Stimulated activated CD4-positive, alpha-beta T cell treated with anti-CD3 and anti-CD28 coated beads, Interleukin-2, amount 100 ng/mL, for 24 hours (primary cell): Measurements from ENCODE around the gene TNFAIP2.
"Not testable (repeated sequence)": the region's sequence is repeated elsewhere in the genome, so short reads cannot be mapped to it uniquely, and the experiment has no call there.

ENCODE experiments used
- DNase-seq, 2 donors: peaks; one replicate each; pipeline ENCODE4 v3.0.0-alpha.2; 2020

Gene TNFAIP2

GRCh38 chr14:103136388-103137271 lies 13.4 kb downstream of the TNFAIP2 start:
- DNase-seq: no peak

- DNase-seq: no peak
Measured at GRCh38 chr14:103137689-103138300, 14.5 kb downstream of the TNFAIP2 start.

GRCh38 chr14:103138301-103139131 lies 15.3 kb downstream of the TNFAIP2 start:
- no peak for DNase-seq

- DNase-seq: no peak
Measured at GRCh38 chr14:103139132-103140025, 16.1 kb downstream of the TNFAIP2 start.

DNA sequence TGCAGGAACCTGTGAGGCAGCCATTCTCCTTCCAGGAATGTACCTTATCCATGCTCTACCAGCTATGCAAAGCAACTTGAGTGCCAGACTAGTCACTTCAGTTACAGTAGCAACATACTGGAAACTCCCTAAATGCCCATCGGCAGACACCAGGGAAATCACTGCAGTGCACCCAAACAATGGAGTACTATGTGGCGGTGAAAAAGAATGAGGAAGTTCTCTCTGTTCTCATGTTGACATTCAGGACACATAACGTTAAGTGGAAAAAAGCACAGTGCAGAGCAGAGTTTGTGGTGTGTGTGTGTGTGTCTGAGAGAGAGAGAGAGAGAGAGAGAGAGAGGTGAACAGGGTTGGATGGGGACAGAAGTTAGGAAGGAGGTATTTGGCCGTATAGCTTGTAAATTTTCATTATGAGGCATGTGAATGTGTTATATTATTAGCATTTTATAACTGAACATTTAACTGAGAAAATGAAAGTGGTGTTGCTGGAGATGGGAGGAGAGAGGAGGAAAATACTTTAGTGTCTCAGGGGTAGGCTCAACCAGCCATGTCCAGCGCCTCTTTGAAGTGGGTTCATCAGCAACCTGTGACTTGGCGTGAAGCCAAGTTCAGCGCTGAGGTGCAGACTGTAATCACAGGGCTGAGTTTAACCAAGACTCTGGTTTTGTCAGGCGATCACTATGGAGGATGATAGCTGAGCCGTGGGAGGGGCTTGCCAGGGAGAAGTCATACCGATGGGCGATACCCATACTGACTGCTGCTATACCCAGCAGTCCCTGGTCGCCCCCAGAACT lies 17.3 kb downstream of the TNFAIP2 start:
- DNase-seq: no peak

GRCh38 chr14:103141117-103141796 lies 18.0 kb downstream of the TNFAIP2 start:
- DNase-seq: peak; percentile 26 to 46

DNA sequence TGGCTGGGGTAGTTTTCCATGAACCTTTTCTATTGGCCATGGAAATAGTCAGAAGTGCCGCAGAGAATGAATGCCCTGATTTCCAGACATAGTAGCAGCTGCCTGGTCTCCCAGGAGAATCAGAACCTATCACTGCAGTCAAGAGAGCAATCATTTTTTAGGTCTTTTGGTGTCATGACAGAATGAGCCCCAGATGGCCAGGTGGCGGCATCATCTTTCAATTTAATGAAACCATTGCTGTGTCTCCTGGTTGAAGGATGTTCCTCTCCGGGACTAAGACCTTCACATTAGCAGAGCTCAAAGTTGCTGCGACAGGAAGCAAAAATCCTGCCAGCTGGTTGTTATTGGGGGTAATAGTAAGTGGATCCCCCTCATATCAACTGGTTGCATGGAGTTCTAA lies 18.8 kb downstream of the TNFAIP2 start:
- DNase-seq: no peak

GRCh38 chr14:103142721-103143302 lies 19.6 kb downstream of the TNFAIP2 start:
- DNase-seq: no peak

- DNase-seq: no peak
Measured at GRCh38 chr14:103143506-103143905, 20.2 kb downstream of the TNFAIP2 start.

DNA sequence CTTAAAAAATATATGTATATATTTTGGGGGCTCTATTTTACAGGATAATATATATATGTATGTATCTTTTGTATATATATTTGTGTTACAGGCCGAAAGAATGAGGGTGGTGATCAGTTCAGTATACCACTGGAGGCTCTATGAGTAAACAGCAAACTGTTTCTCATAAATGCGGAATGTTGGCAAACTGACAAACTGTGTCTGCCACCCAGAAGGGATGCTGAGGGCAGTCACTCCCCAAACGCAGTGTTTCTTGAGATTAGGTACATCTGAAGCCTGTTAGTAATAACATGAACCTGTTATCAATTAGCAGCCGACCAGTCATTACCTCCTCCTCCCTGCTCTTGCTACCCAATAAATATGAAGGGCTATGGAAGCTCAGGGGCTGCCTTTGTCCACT lies 20.8 kb downstream of the TNFAIP2 start:
- no peak for DNase-seq

GRCh38 chr14:103146141-103146709 lies 23.0 kb downstream of the TNFAIP2 start:
- DNase-seq: no peak

- no peak for DNase-seq
Measured at GRCh38 chr14:103149351-103150237, 26.3 kb downstream of the TNFAIP2 start.

DNA sequence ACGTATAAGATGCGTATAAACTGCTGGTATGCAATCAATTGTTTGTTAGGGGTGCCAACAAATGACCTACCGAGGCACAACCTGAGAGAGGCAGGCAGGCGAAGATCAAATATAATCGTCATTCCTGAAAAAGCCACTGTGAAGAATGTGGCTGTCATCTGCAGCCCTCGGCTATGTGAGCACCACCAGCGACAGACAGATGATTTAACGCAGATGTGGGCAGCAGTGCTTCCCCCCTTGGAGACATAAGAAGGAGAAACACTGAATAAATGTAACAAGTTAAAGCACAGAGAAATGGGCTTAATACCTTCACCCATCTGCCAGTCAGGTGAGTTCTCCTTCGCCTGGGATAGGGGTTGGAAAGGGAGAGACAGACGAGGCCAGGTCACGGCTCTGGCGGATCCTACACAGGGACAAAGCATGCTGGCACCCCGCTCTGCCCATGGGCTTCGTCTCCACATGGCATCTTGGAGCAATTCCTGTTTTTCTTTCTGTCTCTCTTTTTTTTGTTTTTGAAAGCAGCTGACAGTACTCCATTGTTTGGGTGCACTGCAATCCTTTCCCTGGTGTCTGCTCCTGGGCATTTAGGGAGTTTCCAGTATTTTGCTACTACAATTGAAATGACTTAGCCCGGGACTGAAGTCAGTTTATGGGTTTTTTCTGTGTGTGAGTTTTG lies 28.1 kb downstream of the TNFAIP2 start:
- no peak for DNase-seq

DNA sequence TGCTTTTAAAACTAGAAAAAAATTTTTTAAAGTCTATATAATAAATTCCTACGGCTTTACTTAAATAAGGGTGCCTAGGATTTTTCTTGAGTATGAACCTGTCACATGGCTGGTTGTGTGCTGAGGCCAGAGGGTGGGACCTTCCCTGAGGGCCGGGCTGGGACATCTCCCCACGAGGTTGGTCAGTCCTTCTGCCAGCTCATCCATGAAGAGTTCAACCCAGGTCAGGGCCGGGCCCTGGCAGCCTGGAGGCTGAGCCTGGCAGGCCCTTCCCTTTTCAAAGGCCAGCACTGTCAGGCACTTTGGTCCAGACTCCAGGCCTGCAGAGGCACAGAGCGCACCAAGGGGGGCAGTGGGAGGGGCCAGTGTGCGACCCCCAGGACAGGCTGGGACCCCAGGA lies 31.7 kb downstream of the TNFAIP2 start:
- DNase-seq: no peak

DNA sequence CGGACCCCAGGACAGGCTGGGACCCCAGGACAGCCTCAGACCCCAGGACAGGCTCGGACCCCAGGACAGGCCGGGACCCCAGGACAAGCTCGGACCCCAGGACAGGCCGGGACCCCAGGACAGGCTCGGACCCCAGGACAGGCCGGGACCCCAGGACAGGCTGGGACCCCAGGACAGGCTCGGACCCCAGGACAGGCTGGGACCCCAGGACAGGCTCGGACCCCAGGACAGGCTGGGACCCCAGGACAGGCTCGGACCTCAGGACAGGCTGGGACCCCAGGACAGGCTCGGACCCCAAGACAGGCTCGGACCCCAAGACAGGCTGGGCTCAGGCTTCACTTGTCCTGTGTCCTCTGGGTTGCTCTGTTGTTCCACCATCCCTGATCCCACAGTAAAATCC lies 32.2 kb downstream of the TNFAIP2 start:
- DNase-seq: not testable (repeated sequence)

DNA sequence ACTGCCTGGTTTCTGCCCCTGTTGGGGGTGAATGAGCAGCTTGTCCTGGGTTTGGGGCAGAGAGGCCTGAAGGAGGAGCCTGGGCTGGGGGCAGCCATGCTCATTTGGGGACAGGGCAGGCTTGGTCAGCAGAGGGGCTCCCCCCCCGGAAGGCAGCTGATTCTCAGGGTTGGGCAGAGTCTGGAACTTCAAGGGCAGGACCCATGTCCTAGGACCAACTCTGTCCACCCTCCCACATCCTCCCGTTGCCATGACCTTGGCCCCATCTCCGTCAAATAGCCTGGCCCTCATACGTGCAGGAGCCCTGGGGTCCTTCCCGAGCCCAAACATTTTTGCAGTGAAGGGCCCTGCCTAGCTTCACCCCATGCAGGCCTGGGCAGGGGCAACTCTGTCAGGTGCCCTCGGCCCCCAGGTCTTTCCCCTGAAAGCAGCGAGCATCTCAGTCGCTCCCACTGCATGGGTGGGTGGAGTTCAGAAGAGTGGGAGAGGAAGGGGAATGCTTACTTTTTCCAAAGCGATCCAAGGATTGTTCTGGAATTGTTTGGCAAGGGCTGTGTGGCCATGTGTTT lies 32.6 kb downstream of the TNFAIP2 start:
- DNase-seq: no peak

DNA sequence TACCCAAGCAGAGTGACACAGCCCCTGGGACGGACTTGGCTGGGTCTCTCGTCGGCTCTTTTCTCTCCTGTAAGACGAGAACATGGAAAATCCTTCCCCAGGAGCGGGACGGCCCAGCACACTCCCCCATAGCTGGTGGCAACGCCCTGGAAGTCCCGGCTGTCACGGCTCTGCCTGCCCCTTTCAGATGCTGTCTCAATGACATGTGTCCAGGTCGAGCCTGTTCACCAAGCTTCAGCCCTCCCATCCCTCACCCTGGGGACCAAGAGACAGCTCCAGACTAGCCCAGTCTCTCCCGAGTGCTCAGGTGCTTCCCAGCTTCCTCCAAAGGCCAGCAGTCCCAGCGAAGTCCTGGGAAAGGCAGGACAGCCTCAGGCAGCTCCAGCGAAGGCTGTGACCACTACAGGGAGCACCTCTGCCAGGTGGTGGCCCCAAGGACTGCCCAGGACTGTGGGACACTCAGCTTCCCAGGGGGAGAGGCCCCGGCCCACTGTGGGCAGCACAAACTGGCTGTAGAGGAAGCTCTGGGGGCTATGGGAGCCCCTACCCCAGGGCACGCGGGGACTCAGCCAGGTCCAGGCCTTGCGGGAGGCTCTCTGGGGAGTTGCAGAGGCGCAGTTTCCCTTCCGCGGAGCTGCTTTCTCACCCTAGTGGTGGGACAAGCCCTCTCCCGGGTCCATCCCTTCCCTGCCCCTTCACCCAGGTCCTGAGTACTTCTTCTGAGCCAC lies 33.6 kb downstream of the TNFAIP2 start:
- no peak for DNase-seq
